Jurkat, Clone E6-1 (cell line): ENCODE data around the gene TCEAL1.

Experiments used
- DNase-seq: peaks from one replicate; pipeline ENCODE4 v3.0.0-alpha.2; 2011; ENCODE audit warnings: low read depth, low spot score
- H3K4me3 ChIP-seq: 2 replicates; pipeline ENCODE4 v1.5.1; 2011; ENCODE audit warnings: mild to moderate bottlenecking, low read length, control low read depth, moderate library complexity

TCEAL1 gene

GRCh38 chrX:103666202-103667107 is 37.7 kb downstream of the TCEAL1 start:
- no peak overlapping the region for H3K4me3 ChIP-seq
- DNase-seq: no peak

- H3K4me3 ChIP-seq: no peak overlapping the region
- DNase-seq: no peak
Observed at GRCh38 chrX:103669745-103670144, 41.0 kb downstream of the TCEAL1 start.

GRCh38 chrX:103674531-103675454 is 46.0 kb downstream of the TCEAL1 start:
- H3K4me3 ChIP-seq: no peak overlapping the region
- DNase-seq: no peak

- DNase-seq: no peak
- H3K4me3 ChIP-seq: no peak overlapping the region
Observed at GRCh38 chrX:103678199-103678993, 49.6 kb downstream of the TCEAL1 start.
